GM12891 (cell line): ENCODE measurements around the gene C1RL.

Experiments used
- POLR2A ChIP-seq: IDR thresholded peaks from 2 replicates; pipeline ENCODE4 v1.6.1; 2011; ENCODE audit warnings: low read depth, low read length, control low read depth
- POLR2AphosphoS5 ChIP-seq: IDR thresholded peaks from 2 replicates; pipeline ENCODE4 v1.6.1; 2011; ENCODE audit warnings: low read depth, low read length, control low read depth

DNA sequence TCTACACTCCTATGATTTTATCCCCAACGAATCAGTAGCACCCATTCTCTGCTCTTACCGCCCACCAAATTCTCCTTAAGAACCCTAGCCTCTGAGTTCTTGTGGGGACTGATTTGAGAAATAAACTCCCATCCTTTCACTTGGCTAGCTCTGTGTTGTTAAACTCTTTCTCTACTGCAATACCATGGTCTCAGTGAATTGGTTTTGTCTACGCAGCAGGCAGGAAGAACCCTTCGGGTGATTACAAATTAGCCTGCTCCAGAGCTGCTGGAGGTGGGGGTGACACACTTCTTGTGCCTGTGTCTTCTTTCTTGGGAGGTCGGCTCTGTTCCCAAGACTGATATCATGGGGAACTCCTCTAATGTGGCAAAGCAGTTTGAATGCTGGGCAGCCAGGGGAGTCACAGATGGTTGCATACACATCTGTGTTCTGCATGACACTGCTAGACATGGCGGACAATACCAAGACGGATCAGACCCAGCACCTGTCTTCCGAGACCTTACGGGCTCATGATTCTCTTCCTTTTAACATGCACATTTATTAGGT, 50.1 kb downstream of the C1RL start:
- TF ChIP-seq POLR2AphosphoS5 = no peak
- no peak for TF ChIP-seq POLR2A
